Immature natural killer cell (primary cell): ENCODE data around the gene NOXA1. TPM values are rescaled to one million over a fixed set of nuclear protein-coding genes. Genes with fewer than 3 reads are reported as not detected.

Experiments
- DNase-seq, 3 donors: peaks; one replicate each; pipeline ENCODE4 v3.0.0; 2022; ENCODE audit warnings: mixed read lengths in 1 of 3
- H3K27ac Mint-ChIP-seq, 6 donors: one replicate each; pipeline ENCODE4 v1.8.0; 2020; ENCODE audit warnings: mixed read lengths in 6 of 6, mild to moderate bottlenecking in 5 of 6, inconsistent platforms in 4 of 6, moderate library complexity in 3 of 6
- H3K27me3 Mint-ChIP-seq, 3 donors: one replicate each; pipeline ENCODE4 v1.8.0; 2020 to 2021; ENCODE audit warnings: low read depth in 3 of 3, mild to moderate bottlenecking in 3 of 3, mixed read lengths in 3 of 3, moderate library complexity in 3 of 3, inconsistent platforms in 1 of 3
- H3K36me3 Mint-ChIP-seq, 3 donors: one replicate each; pipeline ENCODE4 v1.8.0; 2020; ENCODE audit warnings: mixed read lengths in 3 of 3, inconsistent platforms in 2 of 3, mild to moderate bottlenecking in 2 of 3
- H3K4me1 Mint-ChIP-seq, 2 donors: one replicate each; pipeline ENCODE4 v1.8.0; 2020; ENCODE audit warnings: inconsistent platforms in 2 of 2, mild to moderate bottlenecking in 2 of 2, mixed read lengths in 2 of 2, moderate library complexity in 1 of 2
- H3K4me3 Mint-ChIP-seq, 5 donors: one replicate each; pipeline ENCODE4 v1.8.0; 2020; ENCODE audit warnings: mild to moderate bottlenecking in 5 of 5, mixed read lengths in 5 of 5, inconsistent platforms in 3 of 5, moderate library complexity in 3 of 5
- H3K9me3 Mint-ChIP-seq, 6 donors: one replicate each; pipeline ENCODE4 v1.8.0; 2020; ENCODE audit warnings: mild to moderate bottlenecking in 6 of 6, mixed read lengths in 6 of 6, inconsistent platforms in 4 of 6, moderate library complexity in 3 of 6
- polyA plus RNA-seq, 3 donors: library from polyadenylated mRNA; unstranded; fragments of 300-500 nt; fragmentation: Illumina TruSeq; gene quantifications; one replicate each; pipeline ENCODE4 v1.2.3, GENCODE V29; 2021

NOXA1 gene
- polyA plus RNA-seq, 3 donors from 2014 or later: 1.2 to 2.1 (median 1.4) TPM

- no peak overlapping the region for H3K27ac Mint-ChIP-seq
- H3K4me3 Mint-ChIP-seq: no peak overlapping the region
- DNase-seq: no peak
- peaks cover 0 to 2% (median 2%) of the 10 kb centered on the region in 3 donors for H3K27me3 Mint-ChIP-seq
- H3K4me1 Mint-ChIP-seq: peaks cover 0 to 11% of the 10 kb centered on the region in 2 donors
- peaks cover 0 to 11% (median 5%) of the 10 kb centered on the region in 6 donors for H3K9me3 Mint-ChIP-seq
- peaks cover 3 to 12% (median 6%) of the 10 kb centered on the region in 3 donors for H3K36me3 Mint-ChIP-seq
These were observed 56.0 kb downstream of the NOXA1 start for GRCh38 chr9:137478962-137479861.

- Mint-ChIP-seq H3K27me3 (peaks cover 0 to 2% (median 0%) of the 10 kb centered on the region in 3 donors), H3K4me1 (peaks cover 0 to 11% of the 10 kb centered on the region in 2 donors), H3K4me3 (no peak overlapping the region), H3K27ac (no peak overlapping the region), H3K9me3 (peaks cover 0 to 7% (median 5%) of the 10 kb centered on the region in 6 donors), H3K36me3 (peaks cover 0 to 8% (median 6%) of the 10 kb centered on the region in 3 donors)
- DNase-seq: no peak
These were observed 56.9 kb downstream of the NOXA1 start for GRCh38 chr9:137479892-137480685.

GRCh38 chr9:137480686-137481683, 57.8 kb downstream of the NOXA1 start:
- Mint-ChIP-seq H3K4me3 (no peak overlapping the region), H3K27ac (no peak overlapping the region), H3K4me1 (peaks cover 0 to 11% of the 10 kb centered on the region in 2 donors), H3K27me3 (peaks cover 0 to 2% (median 0%) of the 10 kb centered on the region in 3 donors), H3K36me3 (peaks cover 0 to 3% (median 1%) of the 10 kb centered on the region in 3 donors), H3K9me3 (peaks cover 0 to 2% (median under 1%) of the 10 kb centered on the region in 6 donors)
- DNase-seq: no peak

GRCh38 chr9:137482094-137482781, 59.0 kb downstream of the NOXA1 start:
- no peak overlapping the region for H3K4me3 Mint-ChIP-seq
- DNase-seq: no peak
- peaks cover 0 to 3% (median 0%) of the 10 kb centered on the region in 3 donors for H3K36me3 Mint-ChIP-seq
- peaks cover 0 to 2% (median 0%) of the 10 kb centered on the region in 3 donors for H3K27me3 Mint-ChIP-seq
- no peaks in the 10 kb centered on the region for H3K9me3 Mint-ChIP-seq
- H3K4me1 Mint-ChIP-seq: peaks cover 0 to 11% of the 10 kb centered on the region in 2 donors
- peak overlapping the region in 1 of 6 donors; percentile 61 for H3K27ac Mint-ChIP-seq

Other genes starting within 250 kb of the NOXA1 start
- gene ANAPC2, start 234.8 kb upstream of the NOXA1 start, polyA plus RNA-seq: 1 to 10 TPM; 4.2 to 7.0 (median 5.3) TPM
- 100 to 1,000 TPM; 164 to 191 (median 181) TPM for gene SSNA1, start 234.7 kb upstream of the NOXA1 start, polyA plus RNA-seq
- gene TPRN, start 222.7 kb upstream of the NOXA1 start, polyA plus RNA-seq: 1 to 10 TPM in 1 of 3 donors, under 1 TPM in 2; 0.11 to 1.1 (median 0.60) TPM
- gene TMEM203, start 217.7 kb upstream of the NOXA1 start, polyA plus RNA-seq: 100 to 1,000 TPM; 131 to 169 (median 142) TPM
- 10 to 100 TPM in 1 of 3 donors, 1 to 10 TPM in 2; 1.7 to 10.3 (median 4.2) TPM for gene NDOR1, start 217.7 kb upstream of the NOXA1 start, polyA plus RNA-seq
- not detected for gene RNF208, start 201.2 kb upstream of the NOXA1 start, polyA plus RNA-seq
- under 1 TPM in 1 of 3 donors, not detected in 2; 0.19 TPM for gene CYSRT1, start 198.2 kb upstream of the NOXA1 start, polyA plus RNA-seq
- gene RNF224, start 195.9 kb upstream of the NOXA1 start, polyA plus RNA-seq: not detected
- gene SLC34A3, start 192.5 kb upstream of the NOXA1 start, polyA plus RNA-seq: not detected
- 10 to 100 TPM; 60.8 to 98.2 (median 71.9) TPM for gene TUBB4B, start 182.1 kb upstream of the NOXA1 start, polyA plus RNA-seq
- not detected for gene STPG3, start 172.1 kb upstream of the NOXA1 start, polyA plus RNA-seq
- gene NELFB, start 168.1 kb upstream of the NOXA1 start, polyA plus RNA-seq: 10 to 100 TPM; 25.0 to 36.8 (median 34.6) TPM
- 10 to 100 TPM in 1 of 3 donors, 1 to 10 TPM in 2; 4.9 to 13.9 (median 7.2) TPM for gene TOR4A, start 145.7 kb upstream of the NOXA1 start, polyA plus RNA-seq
- under 1 TPM in 1 of 3 donors, not detected in 2; 0.14 TPM for gene NRARP, start 121.1 kb upstream of the NOXA1 start, polyA plus RNA-seq
- gene EXD3, start 231 bp upstream of the NOXA1 start, polyA plus RNA-seq: 1 to 10 TPM; 1.6 to 6.3 (median 4.3) TPM
- gene ENTPD8, start 18.0 kb downstream of the NOXA1 start, polyA plus RNA-seq: not detected
- gene NSMF, start 35.9 kb downstream of the NOXA1 start, polyA plus RNA-seq: 10 to 100 TPM in 1 of 3 donors, 1 to 10 TPM in 2; 9.4 to 14.3 (median 9.6) TPM
- gene PNPLA7, start 127.0 kb downstream of the NOXA1 start, polyA plus RNA-seq: under 1 TPM; 0.24 to 0.53 (median 0.32) TPM
- 10 to 100 TPM; 27.2 to 87.7 (median 48.8) TPM for gene MRPL41, start 128.5 kb downstream of the NOXA1 start, polyA plus RNA-seq
- gene DPH7, start 155.5 kb downstream of the NOXA1 start, polyA plus RNA-seq: 10 to 100 TPM; 21.4 to 32.4 (median 30.1) TPM
- gene ZMYND19, start 167.1 kb downstream of the NOXA1 start, polyA plus RNA-seq: 1 to 10 TPM; 1.5 to 7.0 (median 3.3) TPM
- gene ARRDC1, start 182.3 kb downstream of the NOXA1 start, polyA plus RNA-seq: 10 to 100 TPM; 39.1 to 60.7 (median 57.3) TPM
- 10 to 100 TPM; 14.1 to 62.7 (median 14.8) TPM for gene EHMT1, start 195.6 kb downstream of the NOXA1 start, polyA plus RNA-seq